ENCODE results near the gene FUT6. TPM values are rescaled to one million over a fixed set of nuclear protein-coding genes. Genes with fewer than 3 reads are reported as not detected.
"Not testable (repeated sequence)": the region's sequence is repeated elsewhere in the genome, so short reads cannot be mapped to it uniquely, and the experiment has no call there.

Gene FUT6, protein sequence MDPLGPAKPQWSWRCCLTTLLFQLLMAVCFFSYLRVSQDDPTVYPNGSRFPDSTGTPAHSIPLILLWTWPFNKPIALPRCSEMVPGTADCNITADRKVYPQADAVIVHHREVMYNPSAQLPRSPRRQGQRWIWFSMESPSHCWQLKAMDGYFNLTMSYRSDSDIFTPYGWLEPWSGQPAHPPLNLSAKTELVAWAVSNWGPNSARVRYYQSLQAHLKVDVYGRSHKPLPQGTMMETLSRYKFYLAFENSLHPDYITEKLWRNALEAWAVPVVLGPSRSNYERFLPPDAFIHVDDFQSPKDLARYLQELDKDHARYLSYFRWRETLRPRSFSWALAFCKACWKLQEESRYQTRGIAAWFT
- total RNA-seq = 1 to 10 TPM in 1 of 4 donors, not detected in 3; 3.0 TPM

DNA sequence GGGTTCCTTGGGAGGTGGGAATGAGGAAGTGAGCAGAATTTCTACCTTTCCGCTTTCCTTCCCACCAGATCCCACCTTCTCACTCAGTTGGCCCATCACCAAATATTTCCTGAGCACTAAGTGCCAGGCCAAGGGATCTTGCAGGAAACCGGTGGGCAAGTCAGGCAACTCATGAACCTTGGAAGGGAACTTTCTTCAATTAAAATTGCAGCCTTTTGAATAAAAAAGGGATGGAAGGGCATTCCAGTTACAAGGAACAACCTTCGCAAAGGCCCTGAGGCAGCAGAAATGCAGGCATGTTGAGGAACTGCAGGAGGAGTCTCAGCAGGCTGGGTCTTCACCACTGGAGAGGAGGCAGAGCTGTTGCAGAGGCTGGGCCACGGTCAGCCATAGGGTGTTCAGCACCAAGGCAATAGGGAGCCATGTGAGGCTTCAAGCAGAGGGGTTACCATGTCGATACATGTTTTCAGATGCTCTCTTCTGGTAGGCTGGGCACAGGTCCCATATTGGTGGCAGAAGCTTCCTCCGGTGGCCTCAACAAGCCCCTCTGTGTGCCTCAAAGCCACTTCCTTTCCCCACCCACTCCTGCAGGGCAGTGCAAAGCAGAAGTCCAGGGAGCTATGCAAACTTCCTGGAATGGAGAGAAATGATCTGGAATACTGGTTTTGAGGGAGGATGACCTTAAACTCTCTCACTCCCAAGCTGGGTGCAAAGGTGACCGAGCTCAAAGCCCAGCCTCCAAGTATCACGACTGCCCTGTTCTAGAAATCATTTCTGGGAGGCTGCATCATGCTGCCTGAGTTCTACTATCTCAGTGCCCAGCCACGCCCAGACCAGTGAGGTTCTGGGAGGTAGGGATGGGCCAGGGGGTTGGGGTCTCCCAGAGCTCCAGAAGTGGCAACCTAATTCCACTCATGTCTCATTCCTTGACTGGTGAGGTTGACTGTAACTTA is at the start of gene FUT6:
FUT6 (minus strand) TSS at position 638 of the 953 bp plus-strand sequence. CDS start 7,135 bp downstream, outside the sequence.
- no peak for TF ChIP-seq POLR2A (IDR thresholded peaks at IDR 0.05)
- no peak for TF ChIP-seq CTCF (IDR thresholded peaks at IDR 0.05)
- TF ChIP-seq EP300 (IDR thresholded peaks at IDR 0.05) = no peak
- no peak for TF ChIP-seq POLR2AphosphoS5 (IDR thresholded peaks at IDR 0.05)
- Histone ChIP-seq H3K27me3 (no peaks in the 10 kb centered on the region), H3K4me1 (no peaks in the 10 kb centered on the region), H3K9me3 (no peaks in the 10 kb centered on the region), H3K27ac (no peak within 1 kb of the TSS), H3K36me3 (no peaks in the 10 kb centered on the region), H3K4me3 (no peak within 1 kb of the TSS)
- 81 to 82% methylated on average over 5 to 8 of the region's 9 CpGs for WGBS, 2 donors (ENCODE audit: low coverage in 1 of 2)
- ATAC-seq = no peak

- not testable (repeated sequence) for H3K4me3 ChIP-seq, H3K27me3 ChIP-seq, ATAC-seq, H3K36me3 ChIP-seq, H3K9me3 ChIP-seq
- WGBS, 2 donors (ENCODE audit: low coverage in 1 of 2) = 57 to 62% methylated on average over 6 to 10 of the region's 11 CpGs
- H3K4me1 ChIP-seq = peaks cover 0 to 54% (median 12%) of the 10 kb centered on the region in 3 donors
- H3K27ac ChIP-seq = peak overlapping the region in 3 of 4 donors; percentile 78 to 88 (median 79)
Measured at GRCh38 chr19:5884065-5884811, 44.7 kb upstream of the FUT6 start.

DNA sequence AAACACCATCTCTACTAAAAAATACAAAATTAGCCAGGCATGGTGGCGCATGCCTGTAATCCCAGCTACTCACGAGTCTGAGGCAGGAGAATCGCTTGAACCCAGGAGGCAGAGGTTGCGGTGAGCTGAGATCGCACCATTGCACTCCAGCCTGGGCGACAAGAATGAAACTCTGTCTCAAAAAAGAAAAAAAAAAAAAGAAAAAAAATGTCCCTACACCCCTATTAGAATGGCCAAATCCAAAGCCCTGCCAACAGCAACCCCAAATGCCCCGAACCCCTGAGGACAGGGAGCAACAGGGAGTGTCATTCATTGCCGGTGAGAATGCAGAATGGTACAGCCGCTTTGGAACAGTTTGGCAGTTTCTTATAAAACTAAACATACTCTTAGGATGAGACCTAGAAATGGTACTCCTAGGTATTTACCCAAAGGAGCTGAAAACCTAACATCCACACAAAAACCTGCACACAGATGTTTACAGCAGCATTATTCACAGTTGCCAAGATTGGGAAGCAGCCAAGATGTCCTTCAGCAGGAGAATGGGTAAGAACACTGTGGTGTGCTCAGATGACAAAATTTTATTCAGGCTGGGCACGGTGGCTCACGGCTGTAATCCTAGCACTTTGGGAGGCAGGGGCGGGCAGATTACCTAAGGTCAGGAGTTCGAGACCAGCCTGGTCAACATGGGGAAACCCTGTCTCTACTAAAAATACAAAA is 43.8 kb upstream of the FUT6 start:
- not testable (repeated sequence) for H3K27me3 ChIP-seq, H3K36me3 ChIP-seq, ATAC-seq, H3K4me3 ChIP-seq, H3K9me3 ChIP-seq
- H3K4me1 ChIP-seq = peaks cover 0 to 61% (median 12%) of the 10 kb centered on the region in 3 donors
- WGBS, 2 donors (ENCODE audit: low coverage in 1 of 2) = 51 to 55% methylated on average over 9 to 10 of the region's 13 CpGs
- peak overlapping the region in 3 of 4 donors; percentile 78 to 88 (median 79) for H3K27ac ChIP-seq

GRCh38 chr19:5882421-5882968 is 43.0 kb upstream of the FUT6 start:
- TF ChIP-seq POLR2AphosphoS5 (IDR thresholded peaks at IDR 0.05) (no peak), CTCF (IDR thresholded peaks at IDR 0.05) (no peak), EP300 (IDR thresholded peaks at IDR 0.05) (no peak), POLR2A (IDR thresholded peaks at IDR 0.05) (no peak)
- no peaks in the 10 kb centered on the region for H3K27me3 ChIP-seq
- H3K4me1 ChIP-seq = peaks cover 0 to 61% (median 12%) of the 10 kb centered on the region in 3 donors
- 35 to 78% methylated on average over 2 to 3 of the region's 9 CpGs for WGBS, 2 donors (ENCODE audit: low coverage in 1 of 2)
- no peaks in the 10 kb centered on the region for H3K36me3 ChIP-seq
- no peaks in the 10 kb centered on the region for H3K9me3 ChIP-seq
- no peak for ATAC-seq
- H3K27ac ChIP-seq = peak overlapping the region in 3 of 4 donors; percentile 78 to 88 (median 83)
- H3K4me3 ChIP-seq = no peak overlapping the region

GRCh38 chr19:5881543-5882299 is 42.2 kb upstream of the FUT6 start:
- 68 to 78% methylated on average over 4 to 8 of the region's 19 CpGs for WGBS, 2 donors (ENCODE audit: low coverage in 1 of 2)
- no peaks in the 10 kb centered on the region for H3K36me3 ChIP-seq
- peaks cover under 1% of the 10 kb centered on the region for H3K27me3 ChIP-seq
- H3K4me1 ChIP-seq = peaks cover 0 to 61% (median 12%) of the 10 kb centered on the region in 3 donors
- H3K4me3 ChIP-seq = no peak overlapping the region
- H3K27ac ChIP-seq = peak overlapping the region in 3 of 4 donors; percentile 78 to 88 (median 85)
- no peak for ATAC-seq
- no peaks in the 10 kb centered on the region for H3K9me3 ChIP-seq
- TF ChIP-seq POLR2AphosphoS5 (IDR thresholded peaks at IDR 0.05) (no peak), CTCF (IDR thresholded peaks at IDR 0.05) (no peak), EP300 (IDR thresholded peaks at IDR 0.05) (no peak), POLR2A (IDR thresholded peaks at IDR 0.05) (no peak)
